CD4-positive, alpha-beta T cell treated with Interleukin-4 for 1 hour (primary cell): ENCODE results near the gene WIPF1.

Source experiments
- DNase-seq, 2 donors: peaks; one replicate each; pipeline ENCODE4 v3.0.0-alpha.2; 2020 to 2022

The WIPF1 gene

DNA sequence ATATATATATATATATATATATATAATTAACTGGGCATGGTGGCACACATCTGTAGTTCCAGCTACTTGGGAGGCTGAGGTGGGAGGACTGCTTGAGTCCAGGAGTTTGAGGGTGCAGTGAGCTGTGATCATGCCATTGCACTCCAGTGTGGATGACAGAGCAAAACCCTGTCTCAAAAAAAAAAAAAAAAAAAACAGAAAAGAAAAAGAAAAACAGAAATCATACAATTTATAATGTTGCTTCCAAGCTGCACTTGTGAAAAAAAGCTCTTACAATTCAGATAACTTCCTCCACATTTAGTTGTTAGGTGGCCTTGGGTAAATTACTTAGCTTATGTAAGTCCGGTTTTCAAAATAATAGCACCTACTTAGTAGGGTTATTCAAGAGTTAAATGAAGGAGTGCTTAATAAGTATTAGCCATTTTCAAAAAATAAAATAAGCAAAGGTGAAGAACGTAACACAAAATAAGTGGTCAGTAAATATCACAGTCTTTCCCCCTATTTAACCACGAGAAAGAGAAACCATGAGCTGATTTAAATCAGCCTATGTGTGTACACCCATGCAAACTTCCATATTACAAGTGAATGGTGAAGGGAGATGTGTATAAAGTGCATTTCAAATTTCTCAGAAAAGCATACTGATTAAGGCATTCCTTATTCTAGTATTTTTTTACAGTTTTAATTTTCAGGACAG, 2.3 kb downstream of the WIPF1 start:
- DNase-seq: peak in 1 of 2 donors; percentile 64

DNA sequence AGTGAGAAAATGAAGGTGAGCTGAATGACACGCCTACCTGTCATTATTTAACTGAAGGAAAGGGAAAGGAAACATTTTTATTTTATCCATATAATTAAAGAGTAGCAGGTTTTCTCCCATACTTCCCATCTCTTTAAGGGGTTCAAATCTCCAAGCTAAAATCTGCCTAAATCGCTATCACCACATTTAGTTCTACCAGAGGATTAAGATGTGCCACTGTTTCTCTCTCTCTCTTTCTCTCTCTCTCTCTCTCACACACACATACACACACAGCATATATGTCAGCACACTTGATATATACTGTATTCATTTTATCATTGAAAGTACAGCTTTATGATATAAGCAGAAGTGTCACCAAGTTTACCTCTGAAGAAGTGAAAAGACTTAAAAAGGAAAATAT, 3.1 kb downstream of the WIPF1 start:
- peak in 1 of 2 donors; percentile 65 for DNase-seq

DNA sequence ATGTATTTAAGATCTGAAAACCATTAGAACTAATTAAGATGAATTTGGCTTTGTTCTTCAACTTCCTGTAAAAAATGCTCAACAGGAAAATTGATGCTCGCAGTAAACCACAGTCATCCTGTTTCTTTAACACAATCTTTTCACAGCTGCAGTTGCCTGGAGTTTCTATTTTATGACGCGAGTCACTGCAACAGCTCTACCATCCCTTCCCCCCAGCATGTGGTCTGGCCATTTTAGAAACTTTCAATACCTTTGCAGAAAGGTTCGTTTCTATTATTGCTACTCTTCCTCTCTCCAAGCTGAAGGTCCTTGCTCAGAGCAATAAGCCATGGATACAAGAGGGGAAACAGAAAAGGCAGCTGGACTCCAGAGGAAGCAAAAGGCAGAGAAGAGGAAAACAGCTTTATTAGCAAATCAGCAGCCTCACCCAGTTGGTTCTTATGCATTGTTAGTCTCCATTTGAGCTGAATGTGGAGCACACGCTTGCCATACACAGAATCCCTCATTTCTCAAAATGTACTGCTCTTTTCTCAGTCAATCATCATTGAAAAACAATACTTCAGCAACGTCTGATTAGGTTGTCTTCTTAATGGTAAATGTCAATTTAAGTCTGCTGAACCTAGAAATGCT, 3.9 kb downstream of the WIPF1 start:
- DNase-seq: peak; percentile 85 to 90

DNA sequence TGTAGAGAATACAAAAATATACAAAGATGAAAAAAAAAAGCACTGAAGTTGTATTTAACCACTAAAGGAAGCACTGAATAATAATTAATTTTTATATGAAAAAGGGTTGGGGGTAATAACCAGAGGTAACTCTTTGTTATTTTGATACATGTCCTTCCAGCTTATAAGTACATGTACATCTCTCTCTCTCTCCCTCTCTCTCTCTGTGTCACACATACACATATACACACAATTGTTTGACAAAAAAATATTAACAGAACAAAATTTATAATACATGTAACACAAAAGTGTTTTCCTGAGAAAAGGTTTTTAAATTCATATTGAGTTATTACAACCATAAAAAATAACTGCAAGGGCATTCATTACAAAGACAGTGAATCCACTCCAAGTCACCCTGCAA, 4.6 kb downstream of the WIPF1 start:
- no peak for DNase-seq

DNA sequence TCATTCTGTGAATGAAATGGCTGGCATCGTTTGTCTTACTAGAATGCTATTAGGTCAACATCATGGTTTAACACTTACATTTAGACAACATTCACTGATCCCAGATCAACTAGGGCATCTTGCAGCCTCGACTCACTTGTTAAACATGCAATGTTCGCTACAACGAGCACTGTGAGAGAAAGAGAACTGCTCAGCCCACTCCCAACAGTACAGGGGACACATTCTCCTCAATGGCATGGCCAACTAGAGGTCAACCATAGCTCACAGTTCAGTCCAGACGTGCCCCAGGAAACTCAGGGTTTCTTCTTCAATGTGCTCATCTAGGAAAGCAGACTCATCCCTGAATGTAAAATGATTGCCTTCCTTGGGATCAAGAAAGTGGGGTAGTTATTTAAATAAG, 5.9 kb downstream of the WIPF1 start:
- DNase-seq: no peak

DNA sequence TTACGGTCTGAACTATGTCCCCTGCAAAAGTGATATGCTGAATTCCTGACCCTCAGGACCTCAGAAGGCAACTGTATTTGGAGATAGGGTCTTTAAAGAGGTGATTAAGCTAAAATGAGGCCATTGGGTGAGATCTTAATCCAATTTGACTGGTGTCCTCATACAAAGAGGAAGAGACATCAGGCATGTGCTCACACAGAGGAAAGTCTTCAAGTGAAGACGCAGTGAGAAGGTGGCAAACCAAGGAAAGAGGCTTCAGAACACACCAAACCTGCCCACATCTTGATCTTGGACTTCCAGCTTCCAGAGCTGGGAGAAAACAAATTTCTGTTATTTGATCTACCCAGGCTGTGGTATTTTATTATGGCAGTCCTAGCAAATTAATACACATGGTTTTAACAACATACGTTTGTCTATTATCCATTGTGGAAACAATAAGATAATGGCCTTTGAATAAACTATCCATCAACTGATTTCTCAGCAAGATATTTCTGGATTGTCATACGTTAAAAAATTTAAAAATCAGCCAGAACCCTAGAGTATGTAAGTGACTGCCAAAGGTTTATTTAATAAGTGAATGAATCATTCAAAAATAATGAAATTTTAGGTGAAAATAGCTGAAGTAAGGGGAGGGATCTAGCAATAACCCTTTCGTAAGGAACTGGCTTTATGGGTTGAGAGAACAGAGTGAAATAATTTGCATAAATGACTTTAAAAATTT, 6.5 kb downstream of the WIPF1 start:
- no peak for DNase-seq

DNA sequence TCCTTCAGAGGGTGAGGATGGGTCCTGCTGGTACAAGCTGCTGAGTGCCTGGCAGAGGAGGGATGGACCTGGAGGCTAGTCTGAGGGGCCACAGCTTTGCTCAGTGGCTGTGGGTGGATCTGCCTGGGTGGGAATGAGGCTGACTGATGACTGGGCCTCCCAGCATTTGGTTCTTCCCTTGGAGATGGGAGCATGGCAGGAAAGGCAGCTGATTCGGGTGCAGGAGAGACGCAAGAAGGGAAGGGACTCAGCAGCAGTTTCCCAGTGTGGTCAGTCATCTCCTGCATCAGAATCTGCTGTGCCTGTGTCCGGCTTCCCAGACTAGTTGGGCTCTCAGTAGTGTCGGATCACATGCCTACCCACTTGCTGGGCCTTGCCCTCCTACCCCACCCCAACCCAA, 7.3 kb downstream of the WIPF1 start:
- no peak for DNase-seq

DNA sequence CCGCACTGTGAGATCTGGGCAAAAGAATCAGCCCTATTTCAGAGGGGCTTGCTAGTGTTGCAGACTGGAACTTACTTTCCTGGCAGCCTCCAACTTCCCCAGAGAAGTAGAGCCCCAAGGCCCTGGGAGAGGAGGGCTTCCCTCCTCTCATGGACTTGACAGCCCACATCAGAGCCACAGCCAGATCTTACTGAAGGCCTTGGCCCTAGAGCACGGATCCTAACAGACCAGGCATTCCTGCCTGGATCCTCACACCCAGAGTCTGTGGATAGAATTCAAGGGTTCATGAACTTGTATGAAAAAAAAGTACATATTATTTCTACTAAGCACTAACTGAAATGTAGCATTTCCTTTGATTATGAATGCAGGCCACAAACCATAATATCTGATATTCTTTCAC, 8.3 kb downstream of the WIPF1 start:
- DNase-seq: no peak

DNA sequence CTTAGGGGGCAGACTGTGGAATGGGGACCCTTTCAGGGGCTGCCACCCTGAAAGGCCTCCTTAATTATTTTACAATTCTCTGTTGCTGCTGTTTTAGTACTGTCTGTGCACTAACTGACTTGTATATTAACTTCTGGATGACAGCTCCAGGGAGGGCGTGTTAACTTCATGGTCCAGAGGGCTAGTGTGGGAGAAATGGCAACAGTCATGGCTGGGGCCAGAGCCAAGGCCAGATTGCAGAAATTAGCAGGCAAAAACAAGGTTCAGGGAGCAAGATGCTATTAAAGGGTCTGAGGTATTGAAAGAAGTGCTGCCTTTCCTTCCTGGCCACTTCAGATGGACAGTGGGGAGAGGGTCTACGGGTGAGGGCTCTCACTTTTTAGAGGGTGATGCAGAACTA, 9.1 kb downstream of the WIPF1 start:
- DNase-seq: no peak

DNA sequence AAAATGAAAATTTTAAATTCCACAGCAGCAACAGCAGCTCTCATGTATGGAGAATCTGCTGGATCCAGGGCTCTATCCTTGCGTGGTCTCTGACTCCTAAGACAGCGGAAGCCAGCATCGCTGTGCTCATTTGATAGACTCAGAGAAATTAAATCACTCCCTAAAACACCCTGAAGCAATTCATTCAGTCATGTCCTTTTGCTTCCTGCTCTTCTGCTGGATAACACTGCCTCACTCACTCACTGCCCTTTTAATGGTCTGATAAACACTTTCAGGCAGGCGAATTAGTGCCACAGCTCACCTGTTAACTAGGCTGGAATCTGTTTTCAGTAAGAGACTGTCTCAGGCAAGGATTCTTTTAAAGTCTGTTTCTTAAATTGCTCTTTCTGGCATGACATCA, 10.0 kb downstream of the WIPF1 start:
- no peak for DNase-seq

DNA sequence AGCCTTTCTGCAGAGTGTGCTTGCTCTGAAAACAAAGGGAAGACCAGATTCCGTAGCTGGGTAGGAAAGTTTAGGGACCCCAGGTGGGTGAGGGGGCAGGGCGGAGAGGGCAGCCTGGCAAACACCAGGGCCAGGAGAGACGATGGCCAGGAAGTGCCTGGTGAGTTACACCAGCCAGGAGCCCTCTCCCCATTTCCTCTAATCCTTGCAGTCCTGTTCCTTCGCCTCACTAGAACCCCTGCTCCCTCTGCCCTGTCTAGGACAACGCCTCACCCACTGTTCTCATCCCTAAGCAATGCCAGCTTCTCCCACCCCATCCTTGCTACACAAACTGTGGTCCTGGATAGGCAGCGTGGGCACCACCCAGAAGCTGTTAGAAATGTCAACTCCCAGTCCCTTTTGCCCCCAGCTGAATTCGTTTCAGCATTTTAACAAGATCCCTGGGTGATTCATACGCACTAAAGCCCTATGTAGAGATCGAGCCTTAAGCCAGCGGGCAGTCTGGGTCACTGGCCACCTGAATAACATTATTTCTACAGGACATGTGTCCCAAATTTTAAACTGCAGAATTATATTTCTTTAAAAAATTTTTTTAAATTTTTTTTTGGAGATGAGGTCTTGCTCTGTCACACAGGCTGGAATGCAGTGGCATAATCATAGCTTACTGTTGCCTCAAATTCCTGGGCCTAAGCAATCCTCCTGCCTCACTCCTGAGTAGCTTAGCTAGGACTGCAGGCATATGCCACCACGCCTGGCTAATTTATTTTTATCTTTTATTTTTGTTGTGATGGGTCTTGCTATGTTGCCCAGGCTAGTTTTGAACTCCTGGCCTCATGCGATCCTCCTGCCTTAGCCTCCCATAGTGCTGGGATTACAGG, 10.9 kb downstream of the WIPF1 start:
- no peak for DNase-seq

DNA sequence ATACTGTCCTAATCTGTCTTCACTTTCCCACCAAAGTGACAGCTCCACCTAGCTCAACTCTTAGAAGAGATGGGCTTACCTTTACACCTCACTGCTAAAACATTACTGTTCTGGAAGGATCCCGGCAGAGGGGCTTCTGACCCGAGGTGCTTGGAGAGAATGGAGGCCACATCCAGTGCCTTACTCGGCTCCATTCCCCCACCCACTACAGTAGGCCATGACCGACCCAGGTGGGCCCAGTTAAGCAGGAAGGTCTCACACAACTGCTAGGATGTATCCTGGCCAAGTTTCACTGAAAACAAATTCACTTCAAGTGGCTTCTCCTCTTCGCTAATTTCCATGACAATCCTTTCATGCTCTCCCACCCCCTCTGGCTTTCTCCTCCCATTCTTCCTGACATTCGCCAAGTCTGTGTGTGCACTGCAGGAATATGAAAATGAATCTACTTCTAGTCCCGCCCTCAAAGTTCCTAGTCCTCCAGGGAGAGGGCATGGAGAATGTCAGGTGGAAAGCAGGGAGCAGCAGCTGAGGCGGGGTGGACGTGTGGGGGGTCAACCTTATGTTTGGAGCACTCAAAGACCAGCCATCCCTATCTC, 11.8 kb downstream of the WIPF1 start:
- no peak for DNase-seq

DNA sequence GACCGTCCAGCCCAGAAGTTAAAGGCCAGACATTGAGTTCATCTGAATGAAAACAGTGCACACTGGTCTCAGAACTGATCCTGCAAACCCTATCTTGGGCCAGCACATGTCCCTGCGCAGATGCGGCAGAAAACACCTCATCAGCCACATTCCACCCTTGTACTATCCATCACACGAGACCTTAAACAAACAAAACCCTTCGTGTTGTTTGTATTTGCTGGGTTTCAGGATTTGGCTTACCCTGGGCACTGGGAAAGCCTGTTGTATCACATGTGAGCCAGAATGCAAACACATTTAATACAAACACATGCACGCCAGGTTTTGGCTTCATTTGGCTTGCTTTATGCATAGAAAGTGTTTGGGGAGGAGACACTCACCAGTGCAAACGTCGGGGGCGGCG, 12.5 kb downstream of the WIPF1 start:
- no peak for DNase-seq

DNA sequence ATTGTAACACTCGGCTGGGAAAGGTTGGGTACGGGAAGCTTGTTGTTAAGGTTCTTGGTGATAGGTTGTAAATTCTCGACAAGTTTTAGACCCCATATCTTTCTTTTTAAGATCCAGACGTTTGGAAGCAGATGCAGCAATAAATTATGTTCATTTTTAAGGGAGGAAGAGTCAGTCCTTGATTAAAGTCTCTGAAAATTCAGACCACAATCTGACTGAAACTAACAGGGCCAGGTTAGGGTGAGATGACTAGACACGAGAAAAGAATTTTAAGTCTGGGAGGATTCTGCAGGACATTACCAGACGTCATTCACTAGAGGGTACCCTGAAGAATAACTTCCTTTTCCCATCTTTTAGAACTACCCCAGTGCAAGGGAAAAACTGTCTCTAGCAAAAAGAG, 16.1 kb downstream of the WIPF1 start:
- DNase-seq: no peak

DNA sequence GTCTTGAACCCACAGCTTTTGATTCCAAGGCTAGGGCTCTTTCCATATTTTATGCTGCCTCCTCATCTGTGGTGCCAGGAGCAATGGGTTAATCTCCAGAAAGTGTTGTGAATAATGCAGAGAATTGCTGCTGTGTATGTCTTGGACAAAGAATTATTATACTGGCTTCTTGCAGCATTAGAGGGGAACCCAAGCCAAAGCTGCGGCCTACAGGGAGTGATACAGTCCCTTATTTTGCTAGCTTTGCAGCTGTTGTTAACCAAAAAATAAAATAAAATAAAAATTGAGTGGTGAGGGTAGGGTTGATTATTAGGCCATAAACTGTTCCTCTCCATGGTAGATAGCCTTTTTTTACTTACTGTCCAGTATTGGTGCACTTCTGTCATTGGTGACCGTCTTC, 16.7 kb downstream of the WIPF1 start:
- no peak for DNase-seq

DNA sequence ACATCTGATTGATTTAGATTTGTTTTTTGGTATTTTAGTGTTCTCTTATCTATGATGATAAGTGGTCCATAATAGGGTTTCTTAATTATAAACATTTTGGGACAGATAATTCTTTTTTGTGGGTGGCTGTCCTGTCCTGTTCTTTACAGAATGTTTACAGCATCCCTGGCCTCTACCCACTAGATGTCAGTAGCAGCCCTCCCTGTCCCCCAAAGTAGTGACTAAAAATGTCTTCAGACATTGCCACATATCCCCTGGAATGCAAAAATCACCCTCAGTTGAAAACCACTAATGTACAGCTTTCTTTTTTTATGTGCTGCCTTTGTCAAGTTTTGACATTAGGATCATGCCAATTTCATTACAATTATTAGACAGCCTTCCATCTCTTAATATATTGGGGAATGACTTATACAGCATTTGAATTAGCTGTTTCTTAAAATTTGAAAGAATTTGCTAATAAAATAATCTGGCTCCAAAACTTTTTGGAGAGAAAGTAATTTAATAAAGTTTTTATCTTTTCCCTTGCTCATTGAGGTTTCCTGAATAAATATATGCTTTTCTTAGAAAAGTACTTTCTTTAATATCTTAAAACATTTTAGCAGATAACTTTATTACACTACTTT, 19.5 kb downstream of the WIPF1 start:
- DNase-seq: peak; percentile 67 to 80

DNA sequence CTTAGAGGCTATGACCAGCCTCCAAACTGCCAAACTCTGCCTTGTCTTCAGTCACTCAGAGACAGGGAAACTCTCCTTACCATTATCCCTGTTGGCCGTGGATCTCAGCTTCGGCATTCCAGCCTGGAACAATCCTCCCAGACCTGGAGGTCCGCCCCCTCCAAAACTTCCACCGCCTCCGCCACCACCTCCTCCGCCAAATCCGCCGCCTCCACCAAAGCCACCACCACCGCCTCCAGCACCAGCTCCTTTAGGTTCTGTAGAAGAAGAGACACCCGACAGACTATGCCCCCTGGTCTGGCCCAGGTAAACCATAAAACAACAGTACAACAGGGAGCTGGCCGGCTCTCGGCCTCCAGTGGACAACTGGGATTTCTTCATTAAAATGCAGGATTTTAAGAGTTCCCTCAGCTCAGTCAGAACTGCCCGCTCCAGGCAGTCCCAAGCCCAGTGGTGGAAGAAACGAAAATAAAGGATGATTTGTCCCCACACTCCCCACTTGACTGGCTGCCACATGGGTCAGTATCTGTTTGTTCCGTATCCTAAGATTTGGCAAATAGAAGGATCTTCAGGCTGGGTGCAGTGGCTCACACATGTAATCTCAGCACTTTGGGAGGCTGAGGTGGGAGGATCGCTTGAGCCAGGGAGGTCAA, 22.4 kb downstream of the WIPF1 start:
- no peak for DNase-seq

DNA sequence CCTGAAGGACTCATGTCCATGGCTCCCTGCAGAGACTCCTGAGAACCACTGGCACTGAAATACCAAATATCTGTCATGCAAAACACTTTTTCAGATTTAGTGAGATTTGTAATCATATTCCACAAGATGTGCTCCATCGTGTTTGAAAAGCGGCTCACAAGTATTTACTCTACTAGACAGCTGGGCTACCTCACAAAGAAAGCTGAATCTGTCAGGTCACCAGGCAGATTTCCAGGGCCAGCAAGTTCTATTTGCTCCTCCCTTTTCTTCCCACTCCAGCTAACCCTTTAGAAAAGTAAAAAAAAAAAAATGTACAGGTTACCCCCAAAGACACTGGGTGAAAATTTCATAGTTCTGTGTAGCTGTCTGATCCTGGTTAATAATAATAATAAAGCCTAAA, 22.9 kb downstream of the WIPF1 start:
- DNase-seq: no peak

DNA sequence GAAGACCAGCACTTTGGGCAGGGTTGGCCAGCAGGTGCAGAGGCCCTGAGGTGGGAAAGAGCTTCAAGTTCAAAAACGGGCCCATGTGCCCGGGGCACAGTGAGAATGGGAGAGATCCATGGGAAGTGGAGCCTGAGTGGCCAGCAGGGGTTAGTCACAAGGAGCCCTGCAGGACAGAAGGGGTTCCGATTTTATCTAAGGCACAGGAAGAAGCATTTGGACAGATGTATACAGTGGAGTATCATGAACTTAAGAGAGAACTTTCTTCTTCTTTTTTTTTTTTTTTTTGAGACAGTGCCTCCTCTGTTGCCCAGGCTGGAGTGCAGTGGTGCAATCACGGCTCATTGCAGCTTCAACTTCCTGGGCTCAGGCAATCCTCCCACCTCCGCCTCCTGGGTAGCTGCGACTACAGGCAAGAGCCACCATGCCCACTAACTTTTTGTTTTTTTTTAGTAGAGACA, 24.0 kb downstream of the WIPF1 start:
- DNase-seq: peak; percentile 52 to 60

DNA sequence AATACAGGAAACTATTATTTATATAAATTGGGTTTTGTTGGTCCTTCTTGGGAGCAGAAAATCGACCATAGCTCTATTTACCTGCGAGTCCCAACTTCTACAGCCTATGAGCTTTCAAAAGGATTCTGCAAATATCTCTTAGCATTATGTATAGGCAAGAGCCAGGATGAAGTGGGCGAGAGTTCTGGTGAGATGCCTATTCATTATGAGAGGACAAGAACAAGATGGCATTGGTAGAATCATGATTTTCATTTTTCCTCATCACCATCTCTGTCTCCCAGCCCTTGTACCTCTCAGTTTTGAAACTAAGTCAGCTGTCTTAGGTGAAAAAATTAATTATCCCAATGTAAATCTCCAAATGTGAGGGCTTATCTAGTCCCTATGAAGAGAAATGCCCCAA, 25.0 kb downstream of the WIPF1 start:
- DNase-seq: no peak

DNA sequence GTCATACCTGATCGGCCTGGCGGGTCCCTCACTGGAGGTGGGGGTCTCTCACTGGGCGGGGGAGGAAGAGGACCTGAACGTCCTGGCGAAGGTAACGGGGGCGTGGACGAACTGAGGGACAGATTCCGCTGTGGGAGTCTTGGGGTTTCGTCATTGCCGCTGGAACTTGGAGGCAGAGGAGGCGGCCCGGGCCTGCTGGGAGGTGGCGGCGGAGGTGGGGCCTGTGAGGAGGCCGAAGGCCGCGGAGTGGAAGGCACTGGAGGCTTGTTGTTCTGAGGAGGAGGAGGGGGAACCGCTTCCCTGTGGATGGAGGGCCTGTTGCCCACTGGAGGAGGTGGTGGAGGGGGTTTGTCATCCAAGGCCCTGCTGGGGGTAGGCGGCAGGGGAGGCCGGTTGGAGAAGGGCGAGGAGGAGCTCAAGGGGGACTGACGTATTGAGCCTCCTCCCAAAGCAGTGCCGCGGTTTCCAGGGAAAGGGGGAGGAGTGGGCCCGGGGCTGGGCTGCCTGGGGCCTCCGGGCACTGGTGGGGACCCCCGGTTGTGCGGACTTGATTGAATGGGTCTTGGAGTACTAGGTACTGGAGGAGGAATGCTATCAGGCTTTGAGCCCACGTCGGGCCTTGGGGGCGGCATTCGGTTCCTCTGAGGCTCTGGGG, 25.8 kb downstream of the WIPF1 start:
- no peak for DNase-seq
